Stromal cell of bone marrow (primary cell): Measurements from ENCODE around the gene DLD.
"Not testable (repeated sequence)": the region's sequence is repeated elsewhere in the genome, so short reads cannot be mapped to it uniquely, and the experiment has no call there.

ENCODE experiments used
- DNase-seq: peaks from one replicate; pipeline ENCODE4 v3.0.0-alpha.2; 2012; ENCODE audit warnings: low read depth

DLD gene

DNA sequence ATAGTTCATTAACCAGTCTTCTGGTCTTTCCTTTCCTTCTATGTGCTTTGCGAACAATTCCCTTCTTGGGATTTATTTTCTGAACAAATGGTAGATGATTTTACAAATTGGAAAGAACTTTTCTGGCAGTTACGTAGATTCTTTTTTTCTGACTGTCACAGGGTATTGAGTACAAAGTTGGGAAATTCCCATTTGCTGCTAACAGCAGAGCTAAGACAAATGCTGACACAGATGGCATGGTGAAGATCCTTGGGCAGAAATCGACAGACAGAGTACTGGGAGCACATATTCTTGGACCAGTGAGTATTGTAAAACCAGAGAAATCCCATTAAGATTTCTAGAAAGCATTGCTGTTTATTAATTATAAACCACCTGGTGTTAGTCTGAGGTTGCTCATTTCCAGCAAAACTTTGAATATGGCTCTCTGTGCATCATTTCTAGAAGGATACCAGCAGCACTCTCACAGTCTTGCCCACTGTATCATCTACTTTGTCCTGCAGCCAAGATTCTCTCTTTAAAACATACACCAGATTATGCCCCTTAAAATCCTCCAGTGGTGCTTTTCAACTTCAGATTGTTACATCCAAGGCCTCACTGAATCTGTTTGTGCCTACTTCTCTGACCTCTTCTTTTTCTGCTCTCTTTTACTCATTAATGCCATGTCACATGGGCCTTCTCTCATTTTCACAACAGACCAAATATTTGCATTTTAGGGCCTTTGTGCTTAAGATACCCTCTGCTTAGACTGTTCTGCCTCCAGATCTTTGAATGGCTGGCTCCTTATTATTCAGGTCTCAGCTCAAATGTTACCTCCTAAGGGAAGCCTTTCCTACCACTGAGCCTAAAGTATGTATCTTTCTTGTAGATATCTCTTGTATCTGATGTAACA is 27.0 kb downstream of the DLD start:
- DNase-seq = no peak

GRCh38 chr7:107918948-107919347 is 28.0 kb downstream of the DLD start:
- DNase-seq = no peak

DNA sequence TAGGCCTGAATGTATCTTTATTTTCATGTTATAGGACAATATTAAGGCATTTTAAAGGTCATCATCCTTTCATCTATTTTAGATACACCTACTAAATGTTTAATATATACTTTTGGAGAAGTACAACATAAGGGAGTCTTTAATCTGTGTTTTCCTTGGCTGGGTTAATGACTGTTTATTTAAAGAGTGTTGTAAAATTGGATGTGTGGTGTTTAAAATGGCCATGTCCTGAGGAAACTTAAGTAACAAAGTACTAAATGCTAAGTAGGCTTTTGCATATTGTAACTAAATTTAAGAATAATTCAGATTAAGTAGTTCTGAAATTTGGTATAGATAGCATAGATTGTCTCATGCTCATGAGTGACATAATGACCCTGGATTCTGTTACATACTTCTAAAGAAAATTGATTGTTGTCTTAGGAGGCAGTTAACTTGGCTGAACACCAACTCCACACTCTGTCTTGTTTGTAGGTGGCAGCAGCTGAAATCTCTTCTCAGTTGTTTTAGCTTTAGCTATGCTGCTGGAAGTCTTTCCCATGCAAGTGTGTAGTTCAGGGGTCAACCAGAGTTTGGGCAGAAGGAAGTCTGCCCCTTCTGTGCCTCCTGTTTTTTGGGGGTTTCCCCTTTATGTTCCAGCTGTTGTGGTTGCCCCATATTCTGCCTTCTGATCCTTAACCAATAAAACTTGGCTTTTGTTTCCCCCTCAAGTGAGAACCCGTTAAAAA is 29.2 kb downstream of the DLD start:
- DNase-seq = no peak

DNA sequence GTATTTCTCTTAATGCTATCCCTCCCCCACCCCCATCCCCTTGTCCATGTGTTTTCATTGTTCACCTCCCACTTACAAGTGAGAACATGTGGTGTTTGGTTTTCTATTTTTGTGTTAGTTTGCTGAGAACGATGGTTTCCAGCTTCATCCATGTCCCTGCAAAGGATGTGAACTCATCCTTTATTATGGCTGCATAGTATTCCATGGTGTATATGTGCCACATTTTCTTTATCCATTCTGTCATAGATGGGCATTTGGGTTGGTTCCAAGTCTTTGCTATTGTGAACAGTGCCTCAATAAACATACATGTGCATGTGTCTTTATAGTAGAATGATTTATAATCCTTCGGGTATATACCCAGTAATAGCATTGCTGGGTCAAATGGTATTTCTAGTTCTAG is 30.8 kb downstream of the DLD start:
- not testable (repeated sequence) for DNase-seq

GRCh38 chr7:107922886-107923285 is 31.9 kb downstream of the DLD start:
- no peak for DNase-seq

DNA sequence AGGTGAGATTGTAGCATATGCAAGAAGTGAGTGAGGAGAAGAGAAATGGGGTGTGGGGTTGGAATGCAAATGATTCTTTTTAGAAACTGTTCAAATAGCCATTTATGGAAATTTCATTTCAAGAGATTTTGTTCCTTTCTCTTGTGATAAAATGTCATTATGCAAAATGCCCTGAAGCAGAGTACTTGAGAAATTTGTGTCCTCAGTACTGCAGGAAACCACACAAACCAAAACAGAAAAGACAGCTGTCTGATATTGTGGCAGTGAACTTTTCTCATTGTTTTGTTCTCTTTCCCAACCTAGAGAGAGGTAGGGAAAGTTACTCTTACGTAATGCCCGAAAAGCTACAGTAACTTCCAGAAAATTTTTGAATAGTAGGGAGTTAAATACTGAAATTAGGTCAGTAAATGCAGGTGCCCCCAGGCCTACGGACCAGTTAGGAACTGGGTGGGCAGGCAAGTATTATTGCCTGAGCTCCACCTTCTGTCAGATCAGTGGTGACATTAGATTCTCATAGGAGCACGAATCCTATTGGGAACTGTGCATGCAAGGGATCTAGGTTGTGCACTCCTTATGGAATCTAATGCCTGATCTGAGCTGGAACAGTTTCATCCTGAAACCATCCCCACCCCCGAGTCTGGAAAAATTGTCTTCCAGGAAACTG is 34.0 kb downstream of the DLD start:
- no peak for DNase-seq

DNA sequence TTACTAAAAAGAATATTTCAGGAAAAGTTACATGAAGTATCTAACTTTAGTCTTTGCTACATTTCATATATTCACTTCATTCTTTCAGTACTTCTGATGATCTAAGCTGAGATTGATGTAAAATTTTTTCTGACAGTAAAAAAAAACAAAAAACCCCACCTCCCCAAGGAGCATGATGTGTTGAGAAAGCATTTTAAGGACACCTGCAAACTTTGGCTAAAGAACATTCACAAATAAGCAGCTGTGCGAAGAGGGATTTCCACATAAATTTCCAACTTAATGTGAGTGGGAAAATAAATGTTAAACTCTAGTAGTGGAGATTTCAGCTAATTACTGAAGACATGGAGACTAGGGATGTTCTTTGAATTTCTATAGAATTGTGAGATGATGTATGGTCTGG is 35.5 kb downstream of the DLD start:
- no peak for DNase-seq

DNA sequence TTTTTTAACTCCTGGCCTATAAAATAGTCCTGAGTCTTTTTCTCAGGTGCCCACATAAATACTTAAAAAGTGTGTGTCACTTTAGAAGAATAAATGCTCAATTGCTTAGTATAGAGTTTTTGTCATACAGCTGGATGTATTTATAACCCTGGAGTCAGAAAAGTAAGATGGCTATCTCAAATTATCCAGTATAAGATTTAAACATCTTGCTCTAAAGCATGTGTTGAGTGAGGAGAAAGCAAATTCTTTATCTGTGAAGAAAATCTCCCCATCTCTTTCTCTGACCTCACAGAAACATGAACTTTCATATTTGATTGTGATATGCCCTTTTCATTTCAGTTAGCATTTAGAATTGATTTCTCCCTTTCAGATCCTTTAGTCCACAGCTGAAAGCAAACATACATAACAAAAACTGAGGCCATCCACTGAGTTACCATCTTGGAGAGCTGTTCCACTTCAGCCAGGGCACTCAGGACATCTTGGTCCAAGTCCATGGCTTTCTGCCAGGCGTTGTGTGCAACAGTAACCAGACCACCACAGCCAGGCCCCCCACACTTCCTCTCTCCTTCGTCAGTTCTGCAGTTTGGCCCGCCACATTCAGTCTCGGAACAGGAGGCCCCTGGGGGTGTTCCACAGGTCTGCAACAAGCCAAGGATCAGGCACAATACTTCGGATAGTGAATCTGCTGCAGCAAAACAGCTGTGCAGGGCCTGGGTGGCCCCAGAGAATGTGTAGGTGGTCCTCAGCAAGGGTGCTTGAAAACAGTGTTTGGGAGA is 40.9 kb downstream of the DLD start:
- no peak for DNase-seq

- no peak for DNase-seq
Measured at GRCh38 chr7:107932805-107933204, 41.8 kb downstream of the DLD start.

- no peak for DNase-seq
Measured at GRCh38 chr7:107933386-107934013, 42.5 kb downstream of the DLD start.

DNA sequence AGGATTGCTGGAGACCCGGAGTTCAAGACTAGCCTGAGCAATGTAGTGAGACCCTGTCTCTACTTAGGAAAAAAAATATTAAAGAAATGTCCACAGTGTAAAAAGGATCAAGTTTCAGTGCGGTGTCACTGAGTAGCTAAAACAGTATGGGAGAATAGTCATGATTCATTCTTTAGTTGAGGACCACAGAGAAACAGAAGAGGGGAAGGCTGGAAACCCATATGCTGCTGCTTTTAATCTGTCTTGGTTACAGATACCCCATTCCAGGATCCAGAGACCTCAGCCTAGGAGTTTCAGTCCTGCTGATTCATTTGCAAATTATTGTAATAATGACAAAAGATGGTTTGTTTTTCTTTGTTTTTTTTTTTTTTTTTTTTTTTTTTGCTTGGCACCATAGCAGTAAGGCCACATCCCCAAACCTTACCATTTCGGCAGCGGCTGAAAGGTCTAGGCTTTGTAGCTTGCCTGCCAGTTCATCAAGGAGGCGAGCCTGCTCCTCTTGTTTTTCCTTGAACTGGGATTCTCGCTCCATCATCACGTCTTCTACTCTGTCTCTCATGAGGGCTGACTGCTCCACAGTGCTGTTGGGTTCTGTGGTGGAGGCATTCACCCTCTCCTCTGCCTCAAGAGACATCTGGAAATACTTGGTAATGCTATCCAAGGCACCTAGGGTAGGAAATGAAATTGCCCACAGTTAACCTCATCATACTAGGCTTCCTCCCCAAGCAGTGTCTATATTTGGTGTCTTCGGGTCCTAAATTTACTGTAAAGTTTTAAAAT is 44.2 kb downstream of the DLD start:
- DNase-seq = peak; percentile 67

DNA sequence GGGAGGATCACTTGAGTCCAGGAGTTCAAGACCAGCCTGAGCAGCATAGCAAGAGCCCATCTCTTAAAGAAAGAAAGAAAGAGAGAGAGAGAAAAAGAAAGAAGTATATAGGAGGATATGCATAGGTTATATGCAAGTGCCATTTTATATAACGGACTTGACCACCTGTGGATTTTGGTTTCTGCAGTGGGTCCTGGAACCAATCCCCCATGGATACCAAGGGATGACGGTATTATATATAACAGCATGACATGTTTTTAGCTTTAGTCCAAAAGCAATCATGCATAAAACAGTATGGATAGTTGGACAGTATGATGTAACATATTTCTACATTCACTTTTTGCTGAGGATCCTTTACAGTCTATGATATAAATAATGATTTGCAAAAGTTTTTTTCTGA is 45.3 kb downstream of the DLD start:
- no peak for DNase-seq

DNA sequence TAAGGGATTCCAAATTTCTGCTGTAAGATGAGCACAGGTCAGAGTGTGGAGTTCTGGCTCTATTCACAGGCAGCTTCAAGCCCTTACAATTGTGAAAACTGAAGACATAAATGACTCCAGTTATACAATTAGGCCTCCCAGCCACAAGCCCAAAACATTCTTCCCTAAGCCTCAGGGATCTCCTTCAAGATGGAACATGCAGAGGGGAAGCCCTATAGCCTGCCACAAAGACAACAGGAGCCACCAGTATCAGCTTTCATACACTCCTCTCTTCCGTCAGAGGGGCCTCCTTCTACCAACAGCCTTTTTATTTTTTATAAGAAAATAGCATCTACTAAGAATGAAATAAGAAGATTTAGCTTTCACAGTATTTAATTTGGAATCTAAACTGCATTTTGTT is 46.5 kb downstream of the DLD start:
- no peak for DNase-seq

GRCh38 chr7:107938456-107939250 is 47.7 kb downstream of the DLD start:
- DNase-seq = no peak

DNA sequence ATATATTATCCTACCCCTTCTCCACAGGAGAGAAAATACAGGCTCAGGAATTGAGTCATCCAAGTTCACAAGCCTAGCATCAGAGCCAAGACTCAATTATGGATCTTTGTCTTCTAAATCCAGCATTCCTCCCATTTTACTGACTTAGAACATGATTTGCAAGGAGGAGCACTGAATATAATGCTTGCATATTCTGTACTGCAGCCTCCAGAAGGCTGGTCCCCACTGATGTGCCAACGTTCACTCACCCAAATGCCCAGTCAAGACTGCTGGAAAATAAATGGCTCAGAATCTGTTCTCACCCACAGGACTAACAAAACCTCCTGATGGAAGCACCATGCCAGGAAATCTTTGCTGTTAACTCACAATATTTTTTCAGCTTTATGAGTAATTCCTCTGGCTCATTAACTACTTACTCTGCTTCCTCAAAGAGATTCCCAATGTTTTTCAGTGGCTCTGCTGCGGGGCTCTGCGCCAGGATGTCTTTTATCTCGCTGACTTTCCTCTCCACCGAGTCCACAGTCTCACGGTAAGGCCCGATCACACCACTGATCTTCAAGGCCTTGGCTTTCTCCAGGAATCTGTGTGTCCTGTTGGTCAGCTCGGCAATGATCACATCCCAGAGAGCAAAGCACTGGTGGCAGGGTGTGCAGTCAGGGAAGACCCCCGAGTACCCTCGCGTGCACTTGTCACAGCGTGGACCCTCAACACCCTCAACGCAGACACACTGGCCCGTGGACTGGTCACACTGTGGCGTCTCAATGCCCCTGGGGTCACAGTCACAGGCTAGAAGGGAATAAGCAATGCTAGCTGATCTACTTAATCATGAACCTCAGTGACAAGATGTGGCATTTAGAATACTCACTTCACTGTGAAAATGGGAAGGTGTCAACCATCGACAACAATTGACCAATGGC is 48.8 kb downstream of the DLD start:
- peak; percentile 94 for DNase-seq

DNA sequence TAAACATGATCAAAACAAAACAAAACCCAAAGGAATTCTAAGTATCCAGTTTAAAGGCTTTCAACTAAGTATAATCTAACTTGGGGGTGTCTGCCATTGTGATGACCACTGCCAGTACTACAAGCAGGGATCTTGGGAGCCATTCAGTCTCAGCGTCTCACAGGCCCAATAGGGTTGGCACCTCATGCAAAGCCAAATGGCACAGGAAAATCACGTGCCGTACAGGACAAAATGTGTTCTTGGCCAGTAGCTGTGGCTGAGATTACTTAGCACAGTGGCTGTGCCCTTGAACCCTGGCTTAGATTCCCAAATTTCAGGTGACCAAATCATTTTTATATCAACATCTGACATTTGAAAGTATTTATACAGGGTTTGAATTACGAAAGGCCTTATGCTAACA is 50.0 kb downstream of the DLD start:
- DNase-seq = no peak

GRCh38 chr7:107943018-107943417 is 52.0 kb downstream of the DLD start:
- no peak for DNase-seq

- no peak for DNase-seq
Measured at GRCh38 chr7:107944411-107945169, 53.6 kb downstream of the DLD start.
